GM06990 (cell line): Measurements from ENCODE around the gene SCMH1.

ENCODE experiments used
- DNase-seq: peaks from one replicate; pipeline ENCODE4 v3.0.0-alpha.2; 2011; ENCODE audit not compliant: insufficient read length; ENCODE audit errors: extremely low read depth
- H3K27me3 ChIP-seq: replicated peaks from 2 replicates; pipeline ENCODE4 v1.6.0; 2011; ENCODE audit warnings: low read length; ENCODE audit not compliant: control insufficient read depth, insufficient read depth
- H3K36me3 ChIP-seq: 2 replicates; pipeline ENCODE4 v1.5.1; 2011; ENCODE audit warnings: low read length; ENCODE audit not compliant: control insufficient read depth, insufficient read depth
- H3K4me3 ChIP-seq: replicated peaks from 2 replicates; pipeline ENCODE4 v1.5.1; 2011; ENCODE audit warnings: low read depth, mild to moderate bottlenecking, control low read depth, low read length
- CTCF ChIP-seq: IDR thresholded peaks from 2 replicates; pipeline ENCODE4 v1.5.1; 2011; ENCODE audit warnings: low read length, control low read depth, mild to moderate bottlenecking, inconsistent platforms; ENCODE audit not compliant: insufficient read depth, poor library complexity, severe bottlenecking

The SCMH1 gene

GRCh38 chr1:41240781-41241353 is 1.2 kb downstream of the SCMH1 start:
- peak; percentile 29 for DNase-seq
- TF ChIP-seq CTCF: no peak
- Histone ChIP-seq H3K4me3 (peak overlapping the region; percentile 70), H3K36me3 (no peaks in the 10 kb centered on the region), H3K27me3 (no peaks in the 10 kb centered on the region)

GRCh38 chr1:41239988-41240610 is 2.0 kb downstream of the SCMH1 start:
- Histone ChIP-seq H3K27me3 (no peaks in the 10 kb centered on the region), H3K36me3 (no peaks in the 10 kb centered on the region), H3K4me3 (no peak overlapping the region)
- peak; percentile 47 for DNase-seq
- TF ChIP-seq CTCF: peak; percentile 36

- no peak for TF ChIP-seq CTCF
- H3K36me3 ChIP-seq: no peaks in the 10 kb centered on the region
- no peaks in the 10 kb centered on the region for H3K27me3 ChIP-seq
- DNase-seq: no peak
- H3K4me3 ChIP-seq: no peak overlapping the region
These were observed 3.7 kb downstream of the SCMH1 start for GRCh38 chr1:41238311-41238988.

GRCh38 chr1:41236781-41237180 is 5.3 kb downstream of the SCMH1 start:
- Histone ChIP-seq H3K36me3 (no peaks in the 10 kb centered on the region; the same call in 1 of the 2 replicates), H3K27me3 (no peaks in the 10 kb centered on the region)
- no peak for DNase-seq

GRCh38 chr1:41235893-41236292 is 6.2 kb downstream of the SCMH1 start:
- no peak overlapping the region for H3K4me3 ChIP-seq
- no peak for DNase-seq
- no peaks in the 10 kb centered on the region; the same call in 1 of the 2 replicates for H3K36me3 ChIP-seq
- H3K27me3 ChIP-seq: no peaks in the 10 kb centered on the region
- no peak for TF ChIP-seq CTCF

More at GRCh38 chr1:41236781-41237180, 5.3 kb downstream of the SCMH1 start:
- no peak for TF ChIP-seq CTCF
- H3K4me3 ChIP-seq: no peak overlapping the region
